Trophoblast cell (in vitro differentiated cells and primary cell): ENCODE data around the gene SMIM32.

Source experiments
- DNase-seq, 2 donors: peaks; one replicate each; pipeline ENCODE4 v3.0.0-alpha.2; 2016
- H2AFZ ChIP-seq: 2 replicates; pipeline ENCODE4 v1.6.1; 2013; ENCODE audit warnings: low read length, moderate library complexity, mild to moderate bottlenecking; ENCODE audit not compliant: insufficient read depth, poor library complexity
- H2AK5ac ChIP-seq: 2 replicates; pipeline ENCODE4 v1.6.1; 2013; ENCODE audit warnings: mild to moderate bottlenecking, low read length
- H2BK120ac ChIP-seq: 2 replicates; pipeline ENCODE4 v1.6.1; 2013; ENCODE audit warnings: low read length, mild to moderate bottlenecking, moderate library complexity; ENCODE audit not compliant: insufficient read depth, poor library complexity
- H2BK12ac ChIP-seq: 2 replicates; pipeline ENCODE4 v1.6.1; 2013; ENCODE audit warnings: mild to moderate bottlenecking, low read length, moderate library complexity
- H2BK5ac ChIP-seq: 2 replicates; pipeline ENCODE4 v1.6.1; 2013; ENCODE audit warnings: low read length, low read depth, moderate library complexity, mild to moderate bottlenecking; ENCODE audit not compliant: poor library complexity
- H3K14ac ChIP-seq: 2 replicates; pipeline ENCODE4 v1.6.1; 2013; ENCODE audit warnings: mild to moderate bottlenecking, low read length
- H3K18ac ChIP-seq: 2 replicates; pipeline ENCODE4 v1.6.1; 2013; ENCODE audit warnings: mild to moderate bottlenecking, low read length
- H3K23ac ChIP-seq: 2 replicates; pipeline ENCODE4 v1.6.1; 2013; ENCODE audit warnings: low read length
- H3K27ac ChIP-seq: 2 replicates; pipeline ENCODE4 v1.5.1; 2013; ENCODE audit warnings: low read depth, mild to moderate bottlenecking, inconsistent platforms, low read length, moderate library complexity
- H3K27me3 ChIP-seq: 2 replicates; pipeline ENCODE4 v1.6.1; 2013; ENCODE audit warnings: inconsistent platforms, mild to moderate bottlenecking, low read length, moderate library complexity; ENCODE audit not compliant: insufficient read depth
- H3K36me3 ChIP-seq, 2 experiments: 1 replicate in 1 of 2; 2 replicates in 1 of 2; pipeline ENCODE4 v1.6.1; 2013; ENCODE audit warnings: low read length in 2 of 2, mild to moderate bottlenecking in 2 of 2, moderate library complexity in 1 of 2; ENCODE audit not compliant: insufficient read depth in 2 of 2, control insufficient read depth in 1 of 2
- H3K4ac ChIP-seq: 2 replicates; pipeline ENCODE4 v1.6.1; 2013; ENCODE audit warnings: low read depth, mild to moderate bottlenecking, low read length, moderate library complexity
- H3K4me1 ChIP-seq, 2 experiments: 1 replicate in 1 of 2; 2 replicates in 1 of 2; pipeline ENCODE4 v1.6.1; 2013; ENCODE audit warnings: low read length in 2 of 2, mild to moderate bottlenecking in 2 of 2, moderate library complexity in 1 of 2; ENCODE audit not compliant: insufficient read depth in 2 of 2, control insufficient read depth in 1 of 2
- H3K4me2 ChIP-seq: 2 replicates; pipeline ENCODE4 v1.6.1; 2013; ENCODE audit warnings: inconsistent platforms, mild to moderate bottlenecking, low read length, moderate library complexity
- H3K4me3 ChIP-seq: 2 replicates; pipeline ENCODE4 v1.5.1; 2013; ENCODE audit warnings: mild to moderate bottlenecking, low read depth, low read length, inconsistent platforms
- H3K79me1 ChIP-seq: one replicate; pipeline ENCODE4 v1.6.1; 2013; ENCODE audit warnings: low read length
- H3K79me2 ChIP-seq: 2 replicates; pipeline ENCODE4 v1.6.1; 2013; ENCODE audit warnings: low read length, mild to moderate bottlenecking; ENCODE audit not compliant: control insufficient read depth, insufficient read depth, poor library complexity
- H3K9ac ChIP-seq: 2 replicates; pipeline ENCODE4 v1.6.1; 2013; ENCODE audit warnings: mild to moderate bottlenecking, low read length
- H3K9me3 ChIP-seq: 2 replicates; pipeline ENCODE4 v1.6.1; 2013; ENCODE audit warnings: low read depth, mild to moderate bottlenecking, control low read depth, inconsistent platforms, low read length; ENCODE audit not compliant: insufficient read depth
- H4K12ac ChIP-seq: 2 replicates; pipeline ENCODE4 v1.6.1; 2013; ENCODE audit warnings: low read depth, mild to moderate bottlenecking, low read length, moderate library complexity
- H4K8ac ChIP-seq: 2 replicates; pipeline ENCODE4 v1.6.1; 2013; ENCODE audit warnings: low read depth, mild to moderate bottlenecking, low read length, moderate library complexity
- H4K91ac ChIP-seq: one replicate; pipeline ENCODE4 v1.6.1; 2013; ENCODE audit warnings: low read depth, mild to moderate bottlenecking, low read length, moderate library complexity
- WGBS: extraction: QIAGEN DNeasy Blood & Tissue Kit; methylation state at CpG from one replicate; pipeline ENCODE4 v1.1.7; 2013; ENCODE audit warnings: missing lambda C conversion rate; ENCODE audit not compliant: insufficient read length, insufficient coverage; ENCODE audit errors: extremely low coverage; 5-methylcytosine and 5-hydroxymethylcytosine counted together

SMIM32 gene

GRCh38 chr5:136192015-136192525 is 892 bp downstream of the SMIM32 start:
- H3K36me3 ChIP-seq: peaks cover 3 to 12% of the 10 kb centered on the region in 2 experiments
- H2AFZ ChIP-seq: peak overlapping the region; percentile 48
- no peak overlapping the region for H4K8ac ChIP-seq
- H2BK120ac ChIP-seq: no peak overlapping the region
- peaks cover 3% of the 10 kb centered on the region for H3K79me1 ChIP-seq
- H3K23ac ChIP-seq: no peak overlapping the region
- H3K9ac ChIP-seq: no peak overlapping the region
- H3K4me1 ChIP-seq: peaks cover 8 to 23% of the 10 kb centered on the region in 2 experiments
- no peaks in the 10 kb centered on the region for H3K79me2 ChIP-seq
- H3K4me2 ChIP-seq: peak overlapping the region; percentile 83
- peaks cover 3% of the 10 kb centered on the region for H3K9me3 ChIP-seq
- no CpG with 5 or more reads among the region's 56 CpGs for WGBS
- peaks cover 9% of the 10 kb centered on the region for H3K27me3 ChIP-seq
- no peak overlapping the region for H2BK12ac ChIP-seq
- no peak overlapping the region for H4K12ac ChIP-seq
- H3K4ac ChIP-seq: peak overlapping the region; percentile 30
- peak overlapping the region; percentile 64 for H3K4me3 ChIP-seq
- peak overlapping the region; percentile 63 for H3K18ac ChIP-seq
- peak in 1 of 2 donors; percentile 7 for DNase-seq
- peak overlapping the region; percentile 53 for H4K91ac ChIP-seq
- no peak overlapping the region for H3K27ac ChIP-seq
- peak overlapping the region; percentile 18 for H3K14ac ChIP-seq
- H2AK5ac ChIP-seq: no peak overlapping the region
- no peak overlapping the region for H2BK5ac ChIP-seq

GRCh38 chr5:136191304-136192014 is 1.5 kb downstream of the SMIM32 start:
- peak; percentile 16 to 19 for DNase-seq
- no peak overlapping the region for H3K4ac ChIP-seq
- peaks cover 3 to 12% of the 10 kb centered on the region in 2 experiments for H3K36me3 ChIP-seq
- no peak overlapping the region for H3K23ac ChIP-seq
- no peak overlapping the region for H2BK120ac ChIP-seq
- no peak overlapping the region for H2AK5ac ChIP-seq
- H2AFZ ChIP-seq: peak overlapping the region; percentile 48
- H3K4me2 ChIP-seq: peak overlapping the region; percentile 83
- H3K27ac ChIP-seq: no peak overlapping the region
- H3K4me3 ChIP-seq: peak overlapping the region; percentile 64
- H3K27me3 ChIP-seq: peaks cover 9% of the 10 kb centered on the region
- H2BK5ac ChIP-seq: no peak overlapping the region
- H4K91ac ChIP-seq: peak overlapping the region; percentile 53
- no peak overlapping the region for H4K8ac ChIP-seq
- H3K4me1 ChIP-seq: peaks cover 8 to 23% of the 10 kb centered on the region in 2 experiments
- H3K79me1 ChIP-seq: peaks cover 3% of the 10 kb centered on the region
- no peak overlapping the region for H3K9ac ChIP-seq
- no CpG with 5 or more reads among the region's 44 CpGs for WGBS
- H3K9me3 ChIP-seq: peaks cover 3% of the 10 kb centered on the region
- no peaks in the 10 kb centered on the region for H3K79me2 ChIP-seq
- H3K14ac ChIP-seq: peak overlapping the region; percentile 18
- H3K18ac ChIP-seq: no peak overlapping the region
- no peak overlapping the region for H2BK12ac ChIP-seq
- H4K12ac ChIP-seq: no peak overlapping the region

- DNase-seq: no peak
- no peak overlapping the region for H3K27ac ChIP-seq
- H3K36me3 ChIP-seq: peaks cover 3 to 16% of the 10 kb centered on the region in 2 experiments
- H3K79me1 ChIP-seq: peaks cover 3% of the 10 kb centered on the region
- peaks cover 3% of the 10 kb centered on the region for H3K9me3 ChIP-seq
- H2BK5ac ChIP-seq: no peak overlapping the region
- no peak overlapping the region for H3K4ac ChIP-seq
- no peak overlapping the region for H4K91ac ChIP-seq
- H4K8ac ChIP-seq: no peak overlapping the region
- no peak overlapping the region for H3K14ac ChIP-seq
- H2AK5ac ChIP-seq: no peak overlapping the region
- no peak overlapping the region for H3K4me2 ChIP-seq
- H3K9ac ChIP-seq: no peak overlapping the region
- H3K18ac ChIP-seq: no peak overlapping the region
- no peak overlapping the region for H3K4me3 ChIP-seq
- H4K12ac ChIP-seq: no peak overlapping the region
- no peak overlapping the region for H3K23ac ChIP-seq
- H2AFZ ChIP-seq: no peak overlapping the region
- H2BK120ac ChIP-seq: no peak overlapping the region
- peaks cover 8 to 23% of the 10 kb centered on the region in 2 experiments for H3K4me1 ChIP-seq
- H3K79me2 ChIP-seq: no peaks in the 10 kb centered on the region
- WGBS: no CpG with 5 or more reads among the region's 1 CpG
- no peak overlapping the region for H2BK12ac ChIP-seq
- H3K27me3 ChIP-seq: peaks cover 9% of the 10 kb centered on the region
Observed at GRCh38 chr5:136190904-136191303, 2.1 kb downstream of the SMIM32 start.

- no peak overlapping the region for H3K4me3 ChIP-seq
- H3K4me2 ChIP-seq: no peak overlapping the region
- H4K12ac ChIP-seq: no peak overlapping the region
- no peak overlapping the region for H4K91ac ChIP-seq
- no peak overlapping the region for H2AFZ ChIP-seq
- no peak overlapping the region for H3K9ac ChIP-seq
- no peak overlapping the region for H3K4ac ChIP-seq
- no CpG with 5 or more reads among the region's 5 CpGs for WGBS
- peaks cover 9% of the 10 kb centered on the region for H3K27me3 ChIP-seq
- H3K4me1 ChIP-seq: peaks cover 8 to 23% of the 10 kb centered on the region in 2 experiments
- H3K79me2 ChIP-seq: no peaks in the 10 kb centered on the region
- H3K79me1 ChIP-seq: peaks cover 3% of the 10 kb centered on the region
- H3K9me3 ChIP-seq: peaks cover 3% of the 10 kb centered on the region
- H3K36me3 ChIP-seq: peaks cover 3 to 17% of the 10 kb centered on the region in 2 experiments
- no peak overlapping the region for H3K27ac ChIP-seq
- H3K18ac ChIP-seq: no peak overlapping the region
- no peak for DNase-seq
- no peak overlapping the region for H4K8ac ChIP-seq
- H2BK12ac ChIP-seq: no peak overlapping the region
- H3K23ac ChIP-seq: no peak overlapping the region
- no peak overlapping the region for H2BK120ac ChIP-seq
- H3K14ac ChIP-seq: no peak overlapping the region
- H2BK5ac ChIP-seq: no peak overlapping the region
- H2AK5ac ChIP-seq: no peak overlapping the region
Observed at GRCh38 chr5:136190091-136190720, 2.8 kb downstream of the SMIM32 start.
